WTC11 (cell line): ENCODE measurements around the gene PCGF2. TPM values are rescaled to one million over a fixed set of nuclear protein-coding genes. Genes with fewer than 3 reads are reported as not detected.

Experiments used
- ATAC-seq: fragments of 200-7000 bp; cut with Tn5 transposase; 2 replicates; pipeline ENCODE4 v1.10.0; 2021; ENCODE audit warnings: mild to moderate bottlenecking, moderate library complexity
- CTCF ChIA-PET: fragments of 300-600 bp; sonication (Branson Sonifier 250); formaldehyde crosslinking; loops from one replicate; lab custom pipeline; 2021; ENCODE audit warnings: antibody characterized with exemption; lab: Charles Lee
- POLR2A ChIA-PET: fragments of 350-600 bp; sonication (Branson Sonifier 250); formaldehyde crosslinking; loops from one replicate; lab custom pipeline; 2021; ENCODE audit warnings: antibody characterized with exemption; lab: Charles Lee
- DNase-seq: peaks from one replicate; pipeline ENCODE4 v3.0.0; 2021; ENCODE audit warnings: low spot score
- H3K27ac Mint-ChIP-seq: 2 replicates; pipeline ENCODE4 v1.8.0; 2021; ENCODE audit warnings: mixed read lengths
- H3K27me3 Mint-ChIP-seq: 2 replicates; pipeline ENCODE4 v1.8.0; 2021; ENCODE audit warnings: low read depth, mild to moderate bottlenecking, moderate library complexity, mixed read lengths
- H3K36me3 Mint-ChIP-seq: 2 replicates; pipeline ENCODE4 v1.8.0; 2021; ENCODE audit warnings: mixed read lengths
- H3K4me1 Mint-ChIP-seq: 2 replicates; pipeline ENCODE4 v1.8.0; 2022; ENCODE audit warnings: mixed read lengths
- H3K4me3 Mint-ChIP-seq: 2 replicates; pipeline ENCODE4 v1.8.0; 2021; ENCODE audit warnings: mild to moderate bottlenecking, moderate library complexity, mixed read lengths
- H3K9me3 Mint-ChIP-seq: 2 replicates; pipeline ENCODE4 v1.8.0; 2021; ENCODE audit warnings: mixed read lengths
- ATF1 ChIP-seq: sonication (generic); formaldehyde crosslinking; IDR thresholded peaks from 2 replicates; pipeline ENCODE4 v1.8.1; 2023; ENCODE audit warnings: mild to moderate bottlenecking, moderate library complexity, missing genetic modification reagents
- CBFB ChIP-seq: sonication (generic); formaldehyde crosslinking; IDR thresholded peaks from 2 replicates; pipeline ENCODE4 v1.8.1; 2022; ENCODE audit warnings: mild to moderate bottlenecking, low read depth, missing genetic modification reagents
- FOXK1 ChIP-seq: sonication (generic); formaldehyde crosslinking; IDR thresholded peaks from 2 replicates; pipeline ENCODE4 v1.8.0; 2022; ENCODE audit warnings: mild to moderate bottlenecking, moderate library complexity, missing genetic modification reagents
- HMGA2 ChIP-seq: fragments of 250-450 bp; sonication (Bioruptor Pico); IDR thresholded peaks from 2 replicates; pipeline ENCODE4 v1.4.0; 2021; ENCODE audit warnings: mild to moderate bottlenecking, moderate library complexity
- JUN ChIP-seq: sonication (generic); formaldehyde crosslinking; IDR thresholded peaks from 2 replicates; pipeline ENCODE4 v1.8.0; 2023; ENCODE audit warnings: mild to moderate bottlenecking, missing genetic modification reagents
- NR1H2 ChIP-seq: sonication (generic); formaldehyde crosslinking; IDR thresholded peaks from 2 replicates; pipeline ENCODE4 v1.9.0; 2021; ENCODE audit warnings: mild to moderate bottlenecking, moderate library complexity, missing genetic modification reagents
- PREB ChIP-seq: sonication (generic); formaldehyde crosslinking; IDR thresholded peaks from 2 replicates; pipeline ENCODE4 v1.8.1; 2022; ENCODE audit warnings: mild to moderate bottlenecking, missing genetic modification reagents, moderate library complexity, borderline replicate concordance
- PRRX2 ChIP-seq: fragments of 250-450 bp; sonication (Bioruptor Pico); IDR thresholded peaks from 2 replicates; pipeline ENCODE4 v1.8.0; 2021; ENCODE audit warnings: mild to moderate bottlenecking
- RORB ChIP-seq: fragments of 250-450 bp; sonication (Bioruptor Pico); IDR thresholded peaks from 2 replicates; pipeline ENCODE4 v1.9.0; 2021; ENCODE audit warnings: mild to moderate bottlenecking
- SMAD4 ChIP-seq: sonication (generic); formaldehyde crosslinking; IDR thresholded peaks from 2 replicates; pipeline ENCODE4 v1.8.0; 2022; ENCODE audit warnings: mild to moderate bottlenecking, missing genetic modification reagents
- TEAD4 ChIP-seq: sonication (generic); formaldehyde crosslinking; IDR thresholded peaks from 2 replicates; pipeline ENCODE4 v1.8.0; 2022; ENCODE audit warnings: mild to moderate bottlenecking, missing genetic modification reagents
- ZBTB21 ChIP-seq: sonication (generic); formaldehyde crosslinking; IDR thresholded peaks from 2 replicates; pipeline ENCODE4 v1.8.1; 2023; ENCODE audit warnings: mild to moderate bottlenecking, missing genetic modification reagents, borderline replicate concordance
- ZNF423 ChIP-seq: fragments of 250-450 bp; sonication (Bioruptor Pico); IDR thresholded peaks from 2 replicates; pipeline ENCODE4 v2.1.2; 2022; ENCODE audit warnings: mild to moderate bottlenecking, moderate library complexity
- ZNF512 ChIP-seq: sonication (generic); formaldehyde crosslinking; IDR thresholded peaks from 2 replicates; pipeline ENCODE4 v1.8.1; 2022; ENCODE audit warnings: missing genetic modification reagents, borderline replicate concordance
- ZSCAN18 ChIP-seq: fragments of 250-450 bp; sonication (Bioruptor Pico); IDR thresholded peaks from 2 replicates; pipeline ENCODE4 v2.1.2; 2022; ENCODE audit warnings: mild to moderate bottlenecking, moderate library complexity
- total RNA-seq: library from RNA; stranded (reverse); gene quantifications from 3 replicates; pipeline ENCODE4 v1.2.3, GENCODE V29; 2021
- TF ChIP-seq, protein P1 (sequence below): sonication (generic); formaldehyde crosslinking; IDR thresholded peaks from 2 replicates; pipeline ENCODE4 v1.8.1; 2023; ENCODE audit warnings: mild to moderate bottlenecking, missing genetic modification reagents, moderate library complexity
- TF ChIP-seq, protein P2 (sequence below): sonication (generic); formaldehyde crosslinking; conservative IDR thresholded peaks from 2 replicates; pipeline ENCODE4 v1.8.1; 2023; ENCODE audit warnings: mild to moderate bottlenecking, low read depth, missing genetic modification reagents, moderate library complexity

Gene PCGF2
- total RNA-seq, 1 experiment from 2014 or later = 104 TPM

GRCh38 chr17:38745545-38745944 lies 2.6 kb downstream of the PCGF2 start:
- ATAC-seq (no peak), DNase-seq (no peak)
- H3K4me1 Mint-ChIP-seq = peaks cover 54% of the 10 kb centered on the region
- TF ChIP-seq JUN (CRISPR knock-in tag) = no peak
- no peak for TF ChIP-seq NR1H2 (CRISPR knock-in tag)
- peak; percentile 70 for TF ChIP-seq ZNF423 (CRISPR knock-in tag)
- ChIA-PET POLR2A (interaction anchor here (1.6 kb wide), 1 partner anchor 17 kb away, joined by 3 read pairs; no protein-coding TSS in a partner anchor), CTCF (interaction anchor here (0.6 to 2.1 kb wide), 4 partner anchors 11 to 656 kb away, joined by 3 to 29 read pairs (median 6); partner anchors contain the start of gene FBXL20)
- no peak overlapping the region; the same call in 1 of the 2 replicates for H3K27ac Mint-ChIP-seq
- H3K9me3 Mint-ChIP-seq = no peaks in the 10 kb centered on the region
- no peaks in the 10 kb centered on the region; the same call in 1 of the 2 replicates for H3K27me3 Mint-ChIP-seq
- peaks cover 5% of the 10 kb centered on the region; the same call in 1 of the 2 replicates for H3K36me3 Mint-ChIP-seq
- peak overlapping the region; percentile 86 for H3K4me3 Mint-ChIP-seq

DNA sequence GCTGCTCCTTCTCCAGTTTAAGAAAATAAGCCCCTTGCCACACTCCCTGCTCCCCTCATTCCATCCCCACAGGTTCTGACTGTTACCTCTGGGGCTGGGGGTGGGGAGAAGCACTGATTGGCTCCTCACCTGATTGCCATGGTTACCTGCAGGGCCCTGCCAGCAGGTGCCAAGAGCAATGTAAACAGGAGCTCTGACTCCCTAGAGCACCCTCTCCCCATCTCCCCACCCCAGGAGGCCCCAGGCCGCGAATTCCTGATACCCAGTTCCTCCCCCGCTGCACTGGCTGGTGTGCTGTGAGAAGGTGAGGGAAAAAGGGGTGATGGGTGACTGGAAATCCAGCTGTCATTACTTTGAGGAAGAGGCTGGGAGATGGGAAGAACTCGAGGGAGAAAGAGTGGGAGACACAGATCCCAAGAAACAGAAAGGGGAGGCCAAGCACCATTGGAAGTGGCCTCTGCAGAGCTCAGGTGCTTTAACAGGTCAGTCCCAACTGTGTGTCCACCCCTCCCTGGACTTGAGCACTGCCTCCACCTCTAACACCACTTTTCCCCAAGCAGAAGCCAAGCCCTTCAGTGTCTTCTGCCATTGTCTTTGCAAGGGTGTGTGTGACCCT lies 4.5 kb downstream of the PCGF2 start:
- Mint-ChIP-seq H3K27ac (peak overlapping the region; percentile 67; the same call in 1 of the 2 replicates), H3K4me3 (no peak overlapping the region; the same call in 1 of the 2 replicates), H3K9me3 (no peaks in the 10 kb centered on the region), H3K27me3 (no peaks in the 10 kb centered on the region), H3K36me3 (peaks cover 18% of the 10 kb centered on the region), H3K4me1 (peaks cover 54% of the 10 kb centered on the region)
- peak; percentile 8; the same call in 1 of the 2 replicates for ATAC-seq
- DNase-seq = no peak
- POLR2A ChIA-PET = interaction anchor here (0.8 kb wide), 1 partner anchor 108 kb away, joined by 3 read pairs; no protein-coding TSS in a partner anchor
- no peak for TF ChIP-seq PRRX2 (CRISPR knock-in tag)
- TF ChIP-seq ZSCAN18 (CRISPR knock-in tag) = no peak
- TF ChIP-seq ZNF423 (CRISPR knock-in tag) = peak; percentile 86
- TF ChIP-seq ZNF512 = no peak
- no peak for TF ChIP-seq JUN (CRISPR knock-in tag)
- no peak for TF ChIP-seq SMAD4 (CRISPR knock-in tag)
- TF ChIP-seq ATF1 = no peak
- TF ChIP-seq PREB (CRISPR knock-in tag) = no peak
- no peak for TF ChIP-seq CBFB
- peak; percentile 37; the same call in 1 of the 2 replicates for TF ChIP-seq FOXK1 (CRISPR knock-in tag)
- TF ChIP-seq, protein P1, sequence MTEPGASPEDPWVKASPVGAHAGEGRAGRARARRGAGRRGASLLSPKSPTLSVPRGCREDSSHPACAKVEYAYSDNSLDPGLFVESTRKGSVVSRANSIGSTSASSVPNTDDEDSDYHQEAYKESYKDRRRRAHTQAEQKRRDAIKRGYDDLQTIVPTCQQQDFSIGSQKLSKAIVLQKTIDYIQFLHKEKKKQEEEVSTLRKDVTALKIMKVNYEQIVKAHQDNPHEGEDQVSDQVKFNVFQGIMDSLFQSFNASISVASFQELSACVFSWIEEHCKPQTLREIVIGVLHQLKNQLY (CRISPR knock-in tag) = no peak
- no peak for TF ChIP-seq ZBTB21
- TF ChIP-seq, protein P2, sequence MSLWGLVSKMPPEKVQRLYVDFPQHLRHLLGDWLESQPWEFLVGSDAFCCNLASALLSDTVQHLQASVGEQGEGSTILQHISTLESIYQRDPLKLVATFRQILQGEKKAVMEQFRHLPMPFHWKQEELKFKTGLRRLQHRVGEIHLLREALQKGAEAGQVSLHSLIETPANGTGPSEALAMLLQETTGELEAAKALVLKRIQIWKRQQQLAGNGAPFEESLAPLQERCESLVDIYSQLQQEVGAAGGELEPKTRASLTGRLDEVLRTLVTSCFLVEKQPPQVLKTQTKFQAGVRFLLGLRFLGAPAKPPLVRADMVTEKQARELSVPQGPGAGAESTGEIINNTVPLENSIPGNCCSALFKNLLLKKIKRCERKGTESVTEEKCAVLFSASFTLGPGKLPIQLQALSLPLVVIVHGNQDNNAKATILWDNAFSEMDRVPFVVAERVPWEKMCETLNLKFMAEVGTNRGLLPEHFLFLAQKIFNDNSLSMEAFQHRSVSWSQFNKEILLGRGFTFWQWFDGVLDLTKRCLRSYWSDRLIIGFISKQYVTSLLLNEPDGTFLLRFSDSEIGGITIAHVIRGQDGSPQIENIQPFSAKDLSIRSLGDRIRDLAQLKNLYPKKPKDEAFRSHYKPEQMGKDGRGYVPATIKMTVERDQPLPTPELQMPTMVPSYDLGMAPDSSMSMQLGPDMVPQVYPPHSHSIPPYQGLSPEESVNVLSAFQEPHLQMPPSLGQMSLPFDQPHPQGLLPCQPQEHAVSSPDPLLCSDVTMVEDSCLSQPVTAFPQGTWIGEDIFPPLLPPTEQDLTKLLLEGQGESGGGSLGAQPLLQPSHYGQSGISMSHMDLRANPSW = no peak
- no peak for TF ChIP-seq HMGA2 (CRISPR knock-in tag)
- no peak for TF ChIP-seq TEAD4
- TF ChIP-seq RORB (CRISPR knock-in tag) = no peak
- CTCF ChIA-PET = interaction anchor here (1.7 to 2.0 kb wide), 2 partner anchors 9 to 185 kb away, joined by 8 to 17 read pairs; no protein-coding TSS in a partner anchor
